Measurements from ENCODE around the gene HNRNPF. TPM values are rescaled to one million over a fixed set of nuclear protein-coding genes. Genes with fewer than 3 reads are reported as not detected.

The HNRNPF gene
- total and polyA plus RNA-seq, 2 of the 4 experiments (the other 2 are of a cell fraction) = 169 to 207 TPM

GRCh38 chr10:43355749-43356371, 53.1 kb downstream of the HNRNPF start:
- H3K79me1 ChIP-seq (ENCODE audit: low read depth in 1 of 2, low read length in 2 of 2) = no peaks in the 10 kb centered on the region
- no peak overlapping the region for H3K27ac ChIP-seq (ENCODE audit: insufficient read depth, low read length)
- no peak overlapping the region for H3K18ac ChIP-seq (ENCODE audit: low read depth, low read length)
- no peak overlapping the region for H3K4me2 ChIP-seq (ENCODE audit: low read depth, low read length)
- no peak overlapping the region for H3K23ac ChIP-seq (ENCODE audit: low read depth, low read length)
- H4K20me1 ChIP-seq (ENCODE audit: insufficient read depth, low read length) = no peaks in the 10 kb centered on the region
- H2AK9ac ChIP-seq (replicated peaks; ENCODE audit: low read depth, low read length, poor library complexity) = no peak overlapping the region
- ChIA-PET POLR2A (ENCODE audit: unreplicated experiment) (no interaction called here), CTCF (interaction anchor here (0.9 kb wide), 1 partner anchor 10 kb away, joined by 3 read pairs; no protein-coding TSS in a partner anchor)
- H3K9me1 ChIP-seq (ENCODE audit: insufficient read depth, low read length) = no peaks in the 10 kb centered on the region
- no peak overlapping the region for H3K9ac ChIP-seq (ENCODE audit: low read depth, low read length)
- H2AFZ ChIP-seq (replicated peaks; ENCODE audit: low read length, poor library complexity) = no peak overlapping the region
- H2BK20ac ChIP-seq (ENCODE audit: low read depth, low read length) = no peak overlapping the region
- intact Hi-C loops (cut with micrococcal nuclease) (no loop called here), dilution Hi-C loops (cut with HindIII; ENCODE audit: low sequenced_read_pairs, unreplicated experiment) (no loop called here), in situ Hi-C loops (cut with MboI; ENCODE audit: low sequenced_read_pairs) (no loop called here)
- ATAC-seq (ENCODE audit: low read depth) = peak; percentile 48; the same call in 1 of the 2 replicates
- no peak overlapping the region for H2AK5ac ChIP-seq (ENCODE audit: low read depth, low read length)
- no peaks in the 10 kb centered on the region for H3K9me3 ChIP-seq (ENCODE audit: control insufficient read depth, insufficient read depth, low read length)
- no peak overlapping the region for H2BK15ac ChIP-seq (ENCODE audit: low read depth, low read length)
- no peak overlapping the region for H3K56ac ChIP-seq (ENCODE audit: extremely low read depth, insufficient read depth, low read length)
- TF ChIP-seq CHD1 (IDR thresholded peaks at IDR 0.05; ENCODE audit: low read depth, low read length) (no peak), FOS (IDR thresholded peaks at IDR 0.05; ENCODE audit: low read depth, low read length) (no peak), MAFK (IDR thresholded peaks at IDR 0.05; ENCODE audit: low read depth, low read length) (no peak), RFX5 (IDR thresholded peaks at IDR 0.05; ENCODE audit: low read depth, low read length) (no peak), CEBPB (IDR thresholded peaks at IDR 0.05; ENCODE audit: low read depth, low read length) (no peak), RCOR1 (IDR thresholded peaks at IDR 0.05; ENCODE audit: insufficient replicate concordance, low read length) (no peak), MXI1 (IDR thresholded peaks at IDR 0.05; ENCODE audit: borderline replicate concordance, low read depth, low read length) (no peak), SMC3 (IDR thresholded peaks at IDR 0.05; ENCODE audit: low read depth, low read length) (no peak), ELK1 (IDR thresholded peaks at IDR 0.05; ENCODE audit: borderline replicate concordance, low read depth, low read length) (no peak), USF2 (IDR thresholded peaks at IDR 0.05; ENCODE audit: low read depth, low read length) (no peak), CTCF (conservative IDR thresholded peaks at IDR 0.05; ENCODE audit: low read depth, low read length) (no peak)
- no peak overlapping the region for H2BK120ac ChIP-seq (ENCODE audit: low read depth, low read length)
- peaks cover 3% of the 10 kb centered on the region for H3K27me3 ChIP-seq (ENCODE audit: control insufficient read depth, insufficient read depth, low read length)
- no CpG with 5 or more reads among the region's 4 CpGs for WGBS, 2 experiments (ENCODE audit: extremely low coverage in 2 of 2, insufficient read length in 1 of 2)
- no peak overlapping the region for H4K8ac ChIP-seq (ENCODE audit: low read depth in 2 of 2, low read length in 2 of 2)
- H4K91ac ChIP-seq (ENCODE audit: insufficient read depth, low read depth, low read length) = no peak overlapping the region
- H4K5ac ChIP-seq (ENCODE audit: low read depth, low read length) = no peak overlapping the region
- H2BK5ac ChIP-seq (ENCODE audit: low read depth, low read length, poor library complexity, severe bottlenecking) = no peak overlapping the region
- no peak overlapping the region for H3K14ac ChIP-seq (replicated peaks; ENCODE audit: low read depth, low read length)
- no peak overlapping the region for H3K4me3 ChIP-seq (ENCODE audit: insufficient read depth, low read depth, low read length)
- no peaks in the 10 kb centered on the region for H3K36me3 ChIP-seq (ENCODE audit: control insufficient read depth, insufficient read depth, low read length)
- no peak for DNase-seq
- no TSS peak for BruUV-seq (replicated peaks)
- H3K4me1 ChIP-seq (ENCODE audit: control insufficient read depth, insufficient read depth, low read length) = no peaks in the 10 kb centered on the region
- H3K4ac ChIP-seq (ENCODE audit: low read depth, low read length) = no peak overlapping the region
